HepG2 (cell line): ENCODE data around the gene ATP12A. TPM values are rescaled to one million over a fixed set of nuclear protein-coding genes. Genes with fewer than 3 reads are reported as not detected.

Experiments used
- ATAC-seq: fragments of 200-7000 bp; cut with Tn5 transposase; 3 replicates; pipeline ENCODE4 v1.9.1; 2020; ENCODE audit warnings: mild to moderate bottlenecking, moderate library complexity
- BruUV-seq: library from RNA; stranded (reverse); fragments of 400-500 nt; replicated peaks from 2 replicates; lab custom pipeline; 2021; lab: Mats Ljungman, UMichigan
- CTCF ChIA-PET: fragments of 300-600 bp; formaldehyde crosslinking; extraction: SDS; loops from one replicate; lab custom pipeline; 2021; ENCODE audit warnings: low total read pairs, inconsistent platforms, low intra/inter-chr PET ratio; lab: Yijun Ruan, JAX
- POLR2A ChIA-PET: fragments of 350-600 bp; sonication (Branson Sonifier 250); formaldehyde crosslinking; loops from one replicate; lab custom pipeline; 2020; ENCODE audit warnings: antibody characterized with exemption, inconsistent platforms; lab: Yijun Ruan, JAX
- DNase-seq: peaks from one replicate; pipeline ENCODE4 v3.0.0-alpha.2; 2015; ENCODE audit warnings: low spot score
- FAIRE-seq: peaks from 3 replicates; lab custom pipeline; 2011; peaks lifted over from hg19 to GRCh38; lab: Jason Lieb, UNC
- H2AFZ ChIP-seq: one replicate; pipeline ENCODE4 v1.6.1; 2011; ENCODE audit warnings: low read length, inconsistent platforms
- H3K27ac ChIP-seq: fragments of 300-600 bp; 3 replicates; pipeline ENCODE4 v1.8.0; 2011; ENCODE audit warnings: mixed run types, mild to moderate bottlenecking, mixed read lengths, low read length, inconsistent platforms; ENCODE audit not compliant: insufficient read depth; ENCODE audit errors: extremely low read length
- H3K27me3 ChIP-seq, 2 experiments: fragments of 200-600 bp in 1 of 2; 2 replicates in 1 of 2; 3 replicates in 1 of 2; pipeline versions ENCODE4 v1.6.0 to v1.8.0; 2011; ENCODE audit warnings: low read length in 2 of 2, mild to moderate bottlenecking in 2 of 2, moderate library complexity in 2 of 2, inconsistent platforms in 1 of 2; ENCODE audit not compliant: insufficient read depth in 2 of 2, control insufficient read depth in 1 of 2
- H3K36me3 ChIP-seq, 2 experiments: fragments of 200-600 bp in 1 of 2; replicated peaks in 1 of 2; 2 replicates in 1 of 2; 3 replicates in 1 of 2; pipeline versions ENCODE4 v1.5.1 to v1.8.0; 2011; ENCODE audit warnings: low read length in 2 of 2, inconsistent platforms in 1 of 2; ENCODE audit not compliant: insufficient read depth in 2 of 2, control insufficient read depth in 1 of 2
- H3K4me1 ChIP-seq: 2 replicates; pipeline ENCODE4 v1.5.1; 2012; ENCODE audit warnings: low read length, inconsistent platforms; ENCODE audit not compliant: insufficient read depth
- H3K4me2 ChIP-seq: 2 replicates; pipeline ENCODE4 v1.6.0; 2011; ENCODE audit warnings: low read depth, low read length, inconsistent platforms
- H3K4me3 ChIP-seq, 3 experiments: fragments of 200-600 bp in 1 of 3; sonication (generic), shearing (Covaris generic) in 1 of 3; replicated peaks in 1 of 3; 2 replicates each; pipeline ENCODE4 v1.5.1; 2011 to 2016; ENCODE audit warnings: low read length in 3 of 3, inconsistent platforms in 2 of 3, low read depth in 2 of 3, mild to moderate bottlenecking in 2 of 3, control low read depth in 1 of 3, mixed read lengths in 1 of 3; ENCODE audit not compliant: insufficient read depth in 1 of 3
- H3K79me2 ChIP-seq: one replicate; pipeline ENCODE4 v1.6.1; 2011; ENCODE audit warnings: low read length, inconsistent platforms; ENCODE audit not compliant: insufficient read depth
- H3K9ac ChIP-seq: 2 replicates; pipeline ENCODE4 v1.6.0; 2011; ENCODE audit warnings: mild to moderate bottlenecking, low read depth, low read length, inconsistent platforms; ENCODE audit not compliant: insufficient read depth
- H3K9me3 ChIP-seq: 2 replicates; pipeline ENCODE4 v1.5.1; 2012; ENCODE audit warnings: mild to moderate bottlenecking, low read length
- H4K20me1 ChIP-seq: 2 replicates; pipeline ENCODE4 v1.6.0; 2011; ENCODE audit warnings: inconsistent platforms, mild to moderate bottlenecking, low read length, moderate library complexity; ENCODE audit not compliant: insufficient read depth
- ADNP ChIP-seq: sonication (generic); formaldehyde crosslinking; IDR thresholded peaks from 2 replicates; pipeline ENCODE4 v1.4.0; 2020; ENCODE audit warnings: missing genetic modification reagents
- HMGXB4 ChIP-seq, 2 experiments: sonication (generic) in 1 of 2; formaldehyde crosslinking in 1 of 2; IDR thresholded peaks; 2 replicates each; pipeline versions ENCODE4 v1.4.0 to v1.6.1; 2018 to 2020; ENCODE audit warnings: missing genetic modification reagents in 2 of 2, borderline replicate concordance in 1 of 2, low read depth in 1 of 2, mild to moderate bottlenecking in 1 of 2, missing biosample characterization in 1 of 2
- HNRNPL ChIP-seq: fragments of 200-400 bp; formaldehyde crosslinking; IDR thresholded peaks from 2 replicates; pipeline ENCODE4 v1.6.1; 2017; ENCODE audit warnings: mild to moderate bottlenecking, low read depth, low read length
- SMC3 ChIP-seq: IDR thresholded peaks from 2 replicates; pipeline ENCODE4 v1.6.1; 2011; ENCODE audit warnings: low read length, improper control_type of control experiment
- SOX5 ChIP-seq: IDR thresholded peaks from 2 replicates; pipeline ENCODE4 v1.6.1; 2016; ENCODE audit warnings: borderline replicate concordance
- STAG1 ChIP-seq: sonication (generic); formaldehyde crosslinking; IDR thresholded peaks from 2 replicates; pipeline ENCODE4 v1.4.0; 2020; ENCODE audit warnings: missing genetic modification reagents
- STAT5B ChIP-seq: sonication (generic); formaldehyde crosslinking; IDR thresholded peaks from 2 replicates; pipeline ENCODE4 v1.4.0; 2020; ENCODE audit warnings: missing genetic modification reagents
- TBL1XR1 ChIP-seq: fragments of 150-350 bp; IDR thresholded peaks from 2 replicates; pipeline ENCODE4 v1.6.1; 2014; ENCODE audit warnings: borderline replicate concordance, low read length; ENCODE audit not compliant: partially characterized antibody
- XRCC5 ChIP-seq: fragments of 200-400 bp; formaldehyde crosslinking; optimal IDR thresholded peaks from 2 replicates; pipeline ENCODE3; 2017; ENCODE audit warnings: mild to moderate bottlenecking, low read length
- YEATS4 ChIP-seq: sonication (generic); formaldehyde crosslinking; IDR thresholded peaks from 2 replicates; pipeline ENCODE4 v1.4.0; 2020; ENCODE audit warnings: missing genetic modification reagents, borderline replicate concordance
- ZBTB1 ChIP-seq: sonication (generic); formaldehyde crosslinking; IDR thresholded peaks from 2 replicates; pipeline ENCODE4 v1.4.0; 2020; ENCODE audit warnings: missing genetic modification reagents, borderline replicate concordance
- ZNF264 ChIP-seq: sonication (generic); formaldehyde crosslinking; IDR thresholded peaks from 2 replicates; pipeline ENCODE4 v1.4.0; 2020; ENCODE audit warnings: missing genetic modification reagents
- ZNF33B ChIP-seq: sonication (generic); formaldehyde crosslinking; IDR thresholded peaks from 2 replicates; pipeline ENCODE4 v1.5.1; 2020; ENCODE audit warnings: mild to moderate bottlenecking, missing genetic modification reagents
- ZNF644 ChIP-seq: IDR thresholded peaks from 2 replicates; pipeline ENCODE4 v1.6.1; 2016; ENCODE audit warnings: low read depth
- ZSCAN20 ChIP-seq: sonication (generic); formaldehyde crosslinking; IDR thresholded peaks from 2 replicates; pipeline ENCODE4 v1.4.0; 2020; ENCODE audit warnings: missing genetic modification reagents, mild to moderate bottlenecking, borderline replicate concordance
- ZZZ3 ChIP-seq: sonication (generic); formaldehyde crosslinking; IDR thresholded peaks from 2 replicates; pipeline ENCODE4 v1.4.0; 2020; ENCODE audit warnings: missing genetic modification reagents, mild to moderate bottlenecking, borderline replicate concordance
- WGBS: methylation state at CpG from one replicate; pipeline ENCODE4 v1.1.6; 2017; ENCODE audit warnings: low lambda C conversion rate; 5-methylcytosine and 5-hydroxymethylcytosine counted together
- in situ Hi-C: cut with HindIII; loops from 2 replicates; pipeline ENCODE4 v1.10.0; 2017; ENCODE audit warnings: low pct_unique_long_range_greater_than_20kb; ENCODE audit not compliant: extremely low pct_ligation_motif_present
- intact Hi-C: fragments of 100-400 bp; cut with micrococcal nuclease; formaldehyde crosslinking; loops from one replicate; pipeline ENCODE4 v1.10.0; 2022; ENCODE audit not compliant: unreplicated experiment
- polyA plus RNA-seq, 8 experiments: library from polyadenylated mRNA; depleted of rRNA in 3 of 8; stranded (reverse) in 7 of 8; unstranded in 1 of 8; fragments of >200 nt; fragmentation: Illumina TruSeq in 4 of 8; extraction: Trizol in 4 of 8; gene quantifications; 2 replicates each; pipeline versions ENCODE4 v1.2.1 to v1.2.3, GENCODE V29; 2011 to 2016; ENCODE audit warnings: low read depth in 4 of 8, missing spikeins in 1 of 8, mixed read lengths in 1 of 8; ENCODE audit not compliant: insufficient read depth in 1 of 8
- total RNA-seq, 5 experiments: library from RNA; depleted of rRNA; stranded (reverse); fragments of >200 nt; fragmentation: Illumina TruSeq; extraction: Trizol; gene quantifications; 2 replicates each; pipeline ENCODE4 v1.2.3, GENCODE V29; 2016; ENCODE audit warnings: low read depth in 1 of 5

ATP12A gene
- total and polyA plus RNA-seq, 2 of the 13 experiments (the other 11 are each of a cell fraction or from before 2014, with no cell fraction given) = not detected

GRCh38 chr13:24670961-24671381, 9.2 kb upstream of the ATP12A start:
- POLR2A ChIA-PET = no interaction called here
- peak; percentile 42 for ATAC-seq
- FAIRE-seq = no peak
- Histone ChIP-seq H2AFZ (no peak overlapping the region), H3K9me3 (no peaks in the 10 kb centered on the region), H3K4me1 (peaks cover 9% of the 10 kb centered on the region; the same call in 1 of the 2 replicates), H3K9ac (no peak overlapping the region), H3K27ac (no peak overlapping the region), H3K4me3 (no peak overlapping the region), H3K79me2 (no peaks in the 10 kb centered on the region), H3K4me2 (no peak overlapping the region), H3K36me3 (no peaks in the 10 kb centered on the region), H4K20me1 (no peaks in the 10 kb centered on the region), H3K27me3 (peaks cover 3 to 38% of the 10 kb centered on the region in 2 experiments; a peak in 4 of 5 replicates)
- WGBS = 0% methylated on average over 4 of the region's 6 CpGs
- in situ Hi-C loops (loop anchor here (5.0 kb wide), 1 partner anchor 64 kb away; no protein-coding TSS in a partner anchor), intact Hi-C loops (loop anchor here (1.0 kb wide), 1 partner anchor 65 kb away; no protein-coding TSS in a partner anchor)
- no peak for DNase-seq
- no TSS peak for BruUV-seq
- TF ChIP-seq ZNF644 (CRISPR knock-in tag) (no peak), ZBTB1 (CRISPR knock-in tag) (no peak), HNRNPL (no peak), SOX5 (CRISPR knock-in tag) (no peak), YEATS4 (no peak), ZNF33B (CRISPR knock-in tag) (no peak)
- CTCF ChIA-PET = interaction anchor here (1.3 to 1.4 kb wide), 2 partner anchors 64 to 65 kb away, joined by 3 to 4 read pairs; no protein-coding TSS in a partner anchor

GRCh38 chr13:24671386-24672113, 8.7 kb upstream of the ATP12A start:
- intact Hi-C loops (loop anchor here (1.0 kb wide), 1 partner anchor 65 kb away; no protein-coding TSS in a partner anchor), in situ Hi-C loops (loop anchor here (5.0 kb wide), 1 partner anchor 64 kb away; no protein-coding TSS in a partner anchor)
- H3K27me3 ChIP-seq = peaks cover 6 to 44% of the 10 kb centered on the region in 2 experiments; a peak in 4 of 5 replicates
- peak; percentile 54 for DNase-seq
- FAIRE-seq = peak; percentile 34
- no TSS peak for BruUV-seq
- no peaks in the 10 kb centered on the region for H3K9me3 ChIP-seq
- ATAC-seq = peak; percentile 89
- ChIA-PET CTCF (interaction anchor here (0.8 to 1.4 kb wide), 3 partner anchors 45 to 66 kb away, joined by 3 to 4 read pairs (median 3); no protein-coding TSS in a partner anchor), POLR2A (no interaction called here)
- WGBS = 3% methylated on average over 14 of the region's 14 CpGs
- H4K20me1 ChIP-seq = no peaks in the 10 kb centered on the region
- no peak overlapping the region for H3K27ac ChIP-seq
- H3K79me2 ChIP-seq = no peaks in the 10 kb centered on the region
- no peaks in the 10 kb centered on the region for H3K36me3 ChIP-seq
- H3K4me2 ChIP-seq = peak overlapping the region; percentile 59
- peaks cover 9% of the 10 kb centered on the region; the same call in 1 of the 2 replicates for H3K4me1 ChIP-seq
- peak overlapping the region in 1 of 3 experiments; percentile 10; a peak in 1 of 6 replicates for H3K4me3 ChIP-seq
- no peak overlapping the region for H3K9ac ChIP-seq
- H2AFZ ChIP-seq = no peak overlapping the region
- TF ChIP-seq ZSCAN20 (CRISPR knock-in tag) = 0 out of 2 replicates have a peak, but pooled peaks have one; percentile 51
- 0 out of 4 replicates have a peak, but pooled peaks of 1 of the 2 experiments have one; percentile 29 for TF ChIP-seq HMGXB4 (CRISPR knock-in tag; IDR thresholded peaks at IDR 0.05; ENCODE audit: borderline replicate concordance in 1 of 2, low read depth in 1 of 2)
- TF ChIP-seq ZNF264 (CRISPR knock-in tag) = peak; percentile 25; the same call in 1 of the 2 replicates
- TF ChIP-seq SMC3 = peak; percentile 48; the same call in 1 of the 2 replicates
- TF ChIP-seq XRCC5 = peak; percentile 27
- no peak for TF ChIP-seq TBL1XR1
- TF ChIP-seq ADNP (CRISPR knock-in tag) = no peak
- no peak for TF ChIP-seq ZZZ3 (CRISPR knock-in tag)
- TF ChIP-seq STAG1 (CRISPR knock-in tag) = peak; percentile 51
- TF ChIP-seq STAT5B (CRISPR knock-in tag) = no peak
